Right forelimb (tissue), 1 donor: ENCODE results near the gene SIK1.
"Not testable (repeated sequence)": the region's sequence is repeated elsewhere in the genome, so short reads cannot be mapped to it uniquely, and the experiment has no call there.

Experiments
- DNase-seq: peaks from one replicate; pipeline ENCODE4 v3.0.0-alpha.2; 2018

The SIK1 gene

GRCh38 chr21:43383351-43383750 lies 43.6 kb downstream of the SIK1 start:
- DNase-seq = not testable (repeated sequence)

DNA sequence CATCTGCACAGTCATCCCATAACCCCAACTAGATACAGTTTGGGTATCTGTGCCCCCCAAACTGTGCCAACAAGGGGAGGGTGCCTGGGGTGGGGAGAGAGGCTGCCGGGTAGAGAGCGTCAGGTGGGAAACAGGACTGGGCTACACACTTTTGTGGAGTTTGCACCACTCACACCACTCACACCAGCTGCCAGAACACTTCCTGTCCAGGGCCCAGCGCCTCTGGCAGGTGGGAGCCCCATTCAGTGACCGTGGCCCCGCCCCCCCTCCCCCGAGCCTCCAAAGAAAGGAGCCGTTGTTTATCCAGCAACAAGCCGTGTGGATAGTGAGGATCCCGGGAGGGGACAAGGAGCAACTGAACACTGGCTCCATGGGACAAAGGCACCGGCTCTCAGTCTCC lies 44.0 kb downstream of the SIK1 start:
- not testable (repeated sequence) for DNase-seq

DNA sequence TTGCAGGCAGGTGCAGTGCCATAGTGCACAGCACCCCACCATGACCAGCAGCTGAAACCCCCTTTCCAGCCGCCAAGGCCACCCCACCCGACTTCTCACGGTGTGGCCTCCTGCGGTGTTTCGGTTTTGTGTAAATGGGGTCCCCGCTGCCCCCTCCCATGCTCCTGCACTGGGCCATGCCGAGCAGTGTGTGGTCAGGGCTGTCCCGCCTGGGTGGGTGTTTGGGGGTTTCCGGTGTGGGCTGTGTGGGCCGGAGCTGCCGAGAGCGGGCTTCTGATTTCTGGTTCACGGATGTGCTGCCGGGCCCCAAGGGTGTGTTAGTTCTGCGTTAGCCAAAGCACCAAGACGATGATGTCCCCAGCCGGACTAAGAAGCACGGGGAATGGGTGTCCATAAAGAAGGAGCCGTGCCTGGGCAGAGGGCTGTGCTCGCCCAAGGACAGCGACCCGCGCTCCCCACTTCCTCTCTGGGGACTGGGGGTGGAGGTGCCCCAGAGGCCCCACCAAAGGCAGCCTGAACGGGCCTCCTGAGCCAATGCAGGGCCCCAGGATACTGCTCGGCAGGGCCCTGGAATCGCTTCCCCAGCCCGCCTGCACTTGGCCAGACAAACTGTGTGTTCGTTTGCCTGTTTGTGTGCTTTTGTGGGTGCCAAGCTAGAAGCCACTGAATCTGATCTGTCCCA lies 45.9 kb downstream of the SIK1 start:
- not testable (repeated sequence) for DNase-seq

DNA sequence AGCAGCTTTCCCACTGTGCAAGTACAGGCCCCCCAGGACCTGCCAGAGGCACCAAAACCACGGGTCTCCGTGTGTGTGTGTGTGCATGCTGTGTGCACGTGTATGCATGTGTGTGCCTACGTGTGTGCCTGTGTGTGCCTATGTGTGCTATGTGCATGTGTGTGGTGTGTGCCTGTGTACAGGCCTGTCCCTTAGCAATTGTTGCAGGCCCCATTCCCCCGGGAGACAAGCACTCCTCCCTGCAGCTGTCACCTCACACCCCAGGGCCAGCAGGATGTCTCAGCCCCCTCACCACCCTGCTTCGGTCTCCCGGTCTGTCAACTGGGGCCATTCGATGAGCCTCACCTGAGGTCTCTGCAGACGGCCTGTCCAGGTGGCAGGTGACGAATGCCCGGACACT lies 46.6 kb downstream of the SIK1 start:
- DNase-seq = not testable (repeated sequence)

DNA sequence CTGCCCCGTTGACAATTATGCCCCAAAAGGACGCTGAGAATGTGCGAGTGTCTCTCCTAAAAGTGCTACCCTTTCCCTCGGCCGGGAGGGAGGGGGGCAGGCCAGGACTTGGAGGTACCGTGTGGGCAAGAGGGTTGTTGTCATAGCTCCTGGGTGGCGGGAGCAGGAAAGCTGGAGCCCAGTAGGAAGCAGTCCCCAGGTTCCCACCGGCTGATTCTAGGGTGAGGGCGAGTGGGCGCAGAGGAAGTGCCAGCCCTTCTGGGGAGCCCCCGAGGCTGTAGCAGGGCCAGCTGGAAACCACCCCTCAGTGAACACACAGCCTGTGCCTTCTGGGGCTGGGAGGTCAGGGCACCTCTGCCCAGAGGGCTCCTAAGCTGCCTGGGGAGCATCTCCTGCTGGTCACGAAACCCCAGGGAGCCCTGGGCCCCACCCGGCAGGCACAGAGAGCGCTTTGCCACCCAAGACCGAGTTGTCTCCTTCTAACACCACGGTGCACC lies 47.3 kb downstream of the SIK1 start:
- DNase-seq = not testable (repeated sequence)

DNA sequence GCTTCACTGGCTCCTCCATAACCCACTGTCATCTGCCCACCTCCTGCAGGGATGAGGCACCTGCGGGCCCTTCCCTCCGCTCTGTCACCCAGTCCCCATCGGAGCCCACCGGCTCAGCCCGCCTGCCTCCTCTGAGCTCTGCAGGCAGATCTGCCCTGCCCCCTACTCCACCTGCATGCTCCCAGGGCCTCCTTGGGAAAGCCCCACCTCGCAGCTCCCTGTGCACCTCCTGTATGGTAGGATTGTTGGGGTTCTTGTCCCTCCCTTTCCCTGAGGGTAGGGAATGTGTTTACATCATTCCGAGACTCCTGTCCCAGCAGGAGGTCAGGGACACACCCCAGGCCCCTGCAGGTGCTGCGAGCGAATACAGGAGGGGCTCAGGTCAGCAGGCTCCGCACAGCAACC lies 50.5 kb downstream of the SIK1 start:
- DNase-seq = no peak

DNA sequence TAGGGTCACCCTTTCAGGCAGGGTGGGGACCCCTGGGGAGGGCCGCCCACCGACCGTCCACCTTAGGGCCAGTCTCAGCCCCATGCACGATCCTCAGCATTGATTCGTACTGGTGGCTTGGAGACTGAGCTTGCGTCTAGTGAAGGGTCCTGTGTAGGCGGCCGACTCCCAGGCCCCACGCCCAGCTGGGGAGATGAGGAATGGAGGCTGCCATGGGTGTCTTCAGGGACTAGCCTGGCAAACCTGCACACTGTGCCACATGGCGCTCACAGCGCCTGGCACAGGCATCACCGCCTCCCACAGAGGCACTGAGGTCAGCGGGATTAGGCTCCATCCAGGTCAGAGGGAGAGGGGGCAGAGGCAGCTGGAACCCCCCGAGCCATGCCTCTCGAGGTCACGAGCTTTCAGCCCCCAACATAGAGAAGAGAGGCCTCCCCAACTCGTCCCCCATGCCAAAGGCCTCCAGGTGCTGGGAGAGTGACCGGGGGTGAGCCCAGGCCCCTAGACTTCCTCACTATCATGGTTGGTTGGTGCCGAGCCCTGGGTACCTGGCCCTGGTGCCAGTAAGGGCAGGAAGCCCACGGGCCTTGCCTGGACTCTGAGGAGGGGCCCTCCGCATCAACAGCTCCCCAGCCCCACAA lies 51.0 kb downstream of the SIK1 start:
- no peak for DNase-seq

GRCh38 chr21:43375006-43375836 lies 51.7 kb downstream of the SIK1 start:
- DNase-seq = no peak

DNA sequence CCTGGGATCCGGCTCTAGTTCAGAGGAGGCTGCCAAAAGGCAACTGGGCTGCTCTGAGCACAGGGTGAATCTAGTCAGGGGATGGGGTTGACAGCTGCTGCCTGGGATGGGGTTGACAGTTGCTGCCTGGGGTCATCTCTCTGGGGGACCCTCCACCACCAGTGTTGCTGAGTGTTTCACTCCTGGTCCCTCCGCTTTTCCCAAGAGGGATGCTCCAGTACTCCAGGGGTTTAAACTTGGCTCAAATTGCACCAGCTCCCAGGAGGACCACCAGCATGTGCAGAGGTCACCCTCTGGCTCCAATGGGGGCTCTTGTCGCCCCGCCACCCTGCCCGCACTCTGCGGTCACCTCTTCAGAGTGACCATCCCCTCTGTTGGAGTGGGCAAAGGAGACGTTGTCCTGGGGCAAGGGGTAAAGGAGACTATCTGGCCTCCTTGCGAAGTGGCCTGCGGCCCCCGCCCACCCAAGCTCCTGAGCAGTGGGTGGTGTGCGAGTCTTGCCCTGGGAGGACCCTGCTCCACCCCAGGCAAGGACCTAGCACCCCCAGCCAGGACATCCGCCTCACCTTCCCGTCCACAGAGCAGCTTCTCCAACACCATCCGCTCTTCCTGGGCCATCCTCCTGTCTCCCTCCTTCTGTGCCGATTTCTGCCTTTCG lies 52.6 kb downstream of the SIK1 start:
- DNase-seq = no peak

DNA sequence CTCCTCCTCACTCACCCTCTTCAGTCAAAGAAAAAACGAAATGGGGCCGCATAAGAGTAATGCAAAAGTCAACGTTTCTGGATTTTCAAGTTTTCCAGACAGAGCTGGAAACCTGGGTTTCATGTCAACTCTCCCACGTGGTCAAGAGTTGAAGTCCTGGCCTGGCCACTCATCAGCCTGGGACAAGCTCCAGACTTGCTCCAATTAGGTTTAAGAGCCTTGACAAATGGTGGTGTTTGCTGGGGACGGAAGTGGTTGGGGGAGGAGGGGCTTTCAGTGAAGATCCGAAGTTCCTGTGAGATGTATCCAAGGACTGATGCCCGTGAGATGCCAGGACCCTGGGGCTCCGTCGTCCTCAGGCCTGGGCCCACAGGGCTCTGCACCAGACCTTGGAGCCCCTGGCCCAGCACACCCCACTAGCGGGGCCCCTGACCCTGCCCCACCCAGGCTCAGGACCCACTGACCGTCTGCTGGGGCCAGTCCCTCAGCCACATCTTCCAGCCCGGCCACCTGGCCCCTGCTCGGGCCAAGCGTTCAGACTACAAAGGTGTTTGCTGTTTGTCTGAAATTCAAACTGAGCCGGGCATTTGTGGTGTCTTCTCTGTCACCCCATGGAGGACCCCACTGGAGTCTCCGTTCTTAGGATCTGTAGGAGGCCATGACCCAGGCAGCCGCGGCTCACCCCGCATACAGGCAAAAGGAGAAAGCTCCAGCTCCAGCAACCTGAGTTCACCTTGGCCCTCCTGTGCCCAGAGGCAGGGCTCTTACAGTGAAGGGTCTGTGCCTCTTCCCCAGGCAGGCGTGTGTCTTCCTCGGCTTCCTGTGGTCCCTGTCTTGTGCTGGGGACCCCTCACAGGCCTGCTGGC lies 53.3 kb downstream of the SIK1 start:
- no peak for DNase-seq

- no peak for DNase-seq
These were observed 54.1 kb downstream of the SIK1 start for GRCh38 chr21:43372663-43373361.

DNA sequence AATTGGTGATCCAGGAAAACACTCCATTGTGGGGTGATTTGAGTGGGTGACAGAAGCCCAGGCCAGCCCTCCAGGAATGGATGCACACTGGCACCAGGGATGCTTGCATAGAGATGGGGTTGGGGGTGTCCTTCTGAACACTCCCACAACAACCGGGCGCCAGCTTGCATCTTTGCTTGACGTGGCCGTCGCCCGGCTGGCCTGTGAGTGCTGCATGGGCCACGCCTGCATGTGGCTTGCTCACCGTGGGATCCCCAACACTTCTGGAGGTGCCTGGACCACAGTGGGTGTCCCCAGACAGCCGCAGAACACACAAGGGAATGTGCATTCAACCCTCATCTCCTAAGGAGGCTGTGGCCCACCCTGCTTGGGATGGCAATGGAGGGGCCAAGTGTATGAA lies 55.1 kb downstream of the SIK1 start:
- DNase-seq = no peak

GRCh38 chr21:43370888-43371570 lies 55.9 kb downstream of the SIK1 start:
- DNase-seq = no peak

DNA sequence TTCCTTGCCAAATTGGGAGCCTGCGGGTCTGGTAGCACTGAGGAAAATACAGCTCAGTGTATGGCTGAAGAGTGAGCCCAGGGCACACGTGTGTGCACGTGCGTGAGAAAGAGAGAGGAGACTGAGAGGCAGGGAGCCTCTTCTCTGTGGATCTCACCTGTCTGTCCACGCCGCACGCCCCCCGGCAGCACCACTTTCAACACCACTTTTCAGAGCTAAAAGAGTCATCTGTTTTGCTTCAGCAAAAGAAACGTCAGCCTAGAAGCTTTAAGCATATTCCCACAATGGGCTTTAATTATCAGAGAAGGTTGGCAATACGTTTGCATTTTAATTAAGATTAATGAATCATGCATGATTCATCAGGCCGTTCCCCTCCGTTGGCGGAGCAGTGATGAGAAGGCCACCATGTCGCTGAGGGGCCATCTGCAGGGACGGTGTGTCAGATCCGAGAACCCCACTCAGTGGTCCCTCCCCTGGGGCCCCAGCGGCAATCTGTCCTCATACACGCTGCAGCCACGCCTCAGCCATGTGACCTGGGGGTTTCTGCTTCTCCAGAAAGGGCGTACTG lies 56.8 kb downstream of the SIK1 start:
- no peak for DNase-seq

DNA sequence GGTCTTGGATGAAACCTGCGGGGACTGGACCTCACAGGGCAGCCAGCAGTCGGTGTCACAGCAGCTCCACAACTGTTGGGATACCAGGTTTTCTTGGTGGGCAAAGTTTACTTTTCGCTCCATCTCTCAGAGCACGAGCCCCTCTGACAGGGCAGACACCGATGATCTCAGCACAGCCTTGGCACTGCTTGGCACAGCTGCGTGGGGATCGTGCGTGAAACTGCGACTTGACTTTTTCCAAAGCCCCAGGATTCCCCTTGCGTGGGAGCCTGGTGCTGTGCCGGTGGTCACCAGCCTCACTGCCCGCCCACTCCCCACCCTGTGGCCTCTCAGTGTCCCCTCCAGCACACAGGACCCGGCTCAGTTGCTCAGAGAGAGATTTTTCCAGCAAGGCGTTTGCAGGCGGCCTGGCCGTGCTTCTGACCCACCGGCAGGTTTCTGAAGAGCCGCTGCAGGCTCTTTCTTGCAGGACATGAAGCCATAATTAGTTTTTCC lies 57.3 kb downstream of the SIK1 start:
- no peak for DNase-seq

DNA sequence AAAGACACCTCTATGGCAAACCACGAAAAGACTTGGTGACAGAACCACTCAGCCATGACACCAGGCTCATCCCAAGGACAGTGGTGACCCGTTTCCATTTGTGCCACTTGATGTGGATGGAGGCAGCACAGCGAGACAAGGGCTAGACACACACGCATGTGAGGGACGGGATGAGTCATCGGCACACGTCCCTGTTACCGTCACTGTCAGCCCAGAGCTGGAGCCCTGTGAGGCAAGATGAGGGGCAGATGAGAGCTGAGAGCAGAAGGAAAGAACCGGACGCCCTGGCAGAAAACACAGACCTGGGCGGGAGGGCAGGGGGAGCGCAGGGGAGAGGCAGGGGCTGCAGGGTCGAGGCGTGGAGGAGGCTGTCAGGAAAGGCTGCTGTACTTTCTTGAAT lies 57.8 kb downstream of the SIK1 start:
- DNase-seq = no peak

DNA sequence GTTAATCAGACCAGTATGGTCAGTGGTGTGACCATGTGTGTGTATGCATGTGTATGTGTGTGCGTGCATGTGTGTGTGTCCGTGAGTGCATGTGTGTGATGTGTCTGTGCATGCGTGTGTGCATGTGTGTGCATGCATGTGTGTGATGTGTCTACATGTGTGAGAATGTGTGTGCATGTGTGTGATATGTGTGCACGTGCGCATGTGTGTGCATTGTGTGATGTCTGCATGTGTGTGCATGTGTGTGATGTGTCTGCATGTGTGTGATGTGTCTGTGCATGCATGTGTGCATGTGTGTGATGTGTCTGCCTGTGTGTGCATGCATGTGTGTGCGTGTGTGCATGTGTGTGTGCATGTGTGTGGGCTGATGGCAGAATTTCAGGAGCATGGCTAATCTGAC lies 58.2 kb downstream of the SIK1 start:
- DNase-seq = no peak

DNA sequence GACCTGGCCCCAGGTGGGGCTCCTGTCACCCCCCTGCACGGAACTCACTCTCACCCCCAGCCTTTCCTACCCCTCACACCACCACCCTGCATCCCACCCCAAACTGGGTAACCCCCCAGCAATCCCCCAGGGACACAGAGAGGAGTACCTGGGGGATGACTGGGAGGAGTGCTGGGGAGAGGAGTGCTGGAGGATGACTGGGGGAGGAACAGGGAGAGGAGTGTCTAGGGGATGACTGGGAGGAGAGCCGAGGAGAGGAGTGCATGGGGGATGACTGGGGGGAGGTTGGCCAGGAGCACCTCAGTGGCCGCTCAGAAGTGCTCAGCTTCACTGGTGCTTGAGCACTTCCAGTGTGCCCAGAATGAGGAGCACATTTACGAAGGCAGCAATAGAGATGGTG lies 59.1 kb downstream of the SIK1 start:
- DNase-seq = no peak

DNA sequence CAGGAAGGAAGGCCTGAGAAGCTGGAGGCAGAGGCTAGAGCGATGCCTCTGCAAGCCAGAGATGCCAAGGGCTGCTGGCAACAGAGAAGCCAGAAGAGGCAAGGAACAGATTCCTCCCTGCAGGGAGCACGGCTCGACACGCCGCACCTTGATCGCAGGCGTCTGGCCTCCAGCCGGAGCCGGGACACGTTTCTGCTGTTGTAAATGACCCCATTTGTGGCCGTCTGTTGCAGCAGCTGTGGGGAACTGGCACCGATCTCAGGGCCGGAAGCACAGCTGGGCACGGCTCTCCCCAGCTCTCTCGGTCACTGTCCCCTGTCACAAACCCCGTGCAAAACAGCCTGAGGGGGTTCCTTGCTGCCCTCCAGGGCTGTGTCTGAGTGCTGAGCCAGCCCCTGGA lies 59.6 kb downstream of the SIK1 start:
- DNase-seq = peak; percentile 70

GRCh38 chr21:43366656-43367055 lies 60.3 kb downstream of the SIK1 start:
- no peak for DNase-seq
